PFSK-1 (cell line): ENCODE measurements around the gene PALMD.

ENCODE experiments used
- FOXP2 ChIP-seq: optimal IDR thresholded peaks from 2 replicates; pipeline ENCODE3; 2011; ENCODE audit warnings: borderline replicate concordance, control low read depth, inconsistent platforms; ENCODE audit not compliant: insufficient read depth; ENCODE audit errors: extremely low read length, extremely low read depth
- POLR2AphosphoS5 ChIP-seq: IDR thresholded peaks from 2 replicates; pipeline ENCODE4 v1.6.1; 2012; ENCODE audit warnings: low read depth, mild to moderate bottlenecking, control low read depth, low read length, moderate library complexity
- SIN3A ChIP-seq: IDR thresholded peaks from 2 replicates; pipeline ENCODE4 v1.6.1; 2012; ENCODE audit warnings: mild to moderate bottlenecking, low read length, moderate library complexity, borderline replicate concordance; ENCODE audit not compliant: insufficient read depth
- TAF1 ChIP-seq: IDR thresholded peaks from 2 replicates; pipeline ENCODE4 v1.6.1; 2012; ENCODE audit warnings: low read length, control low read depth, borderline replicate concordance; ENCODE audit not compliant: insufficient read depth
- TF ChIP-seq, protein P1 (sequence below), 2 experiments: IDR thresholded peaks; 2 replicates each; pipeline versions ENCODE4 v1.6.1 to v1.8.0; 2011 to 2012; ENCODE audit warnings: low read depth in 2 of 2, low read length in 2 of 2, control low read depth in 1 of 2, inconsistent platforms in 1 of 2, mild to moderate bottlenecking in 1 of 2, moderate library complexity in 1 of 2; ENCODE audit not compliant: insufficient read depth in 1 of 2

DNA sequence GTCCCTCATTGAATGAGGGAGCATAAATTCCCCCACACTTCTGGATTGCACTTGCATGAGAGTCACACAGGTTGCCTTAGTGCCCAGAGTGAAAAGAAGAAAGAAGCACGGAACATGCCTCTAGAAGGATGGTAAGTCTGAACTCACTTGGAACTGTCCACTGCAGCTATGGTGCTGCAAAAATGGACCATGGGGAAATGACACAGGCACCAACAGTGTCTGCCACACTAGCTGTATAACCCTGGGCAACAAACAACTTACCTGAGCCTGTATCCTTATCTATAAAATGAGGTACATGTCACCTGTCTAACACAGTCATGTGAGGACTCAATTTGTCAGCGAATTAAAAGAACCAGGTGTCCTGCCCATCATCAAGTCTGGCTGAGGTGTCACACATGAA is 50.7 kb downstream of the PALMD start:
- TF ChIP-seq TAF1 (no peak), FOXP2 (no peak), POLR2AphosphoS5 (no peak), SIN3A (no peak)
- TF ChIP-seq, protein P1, sequence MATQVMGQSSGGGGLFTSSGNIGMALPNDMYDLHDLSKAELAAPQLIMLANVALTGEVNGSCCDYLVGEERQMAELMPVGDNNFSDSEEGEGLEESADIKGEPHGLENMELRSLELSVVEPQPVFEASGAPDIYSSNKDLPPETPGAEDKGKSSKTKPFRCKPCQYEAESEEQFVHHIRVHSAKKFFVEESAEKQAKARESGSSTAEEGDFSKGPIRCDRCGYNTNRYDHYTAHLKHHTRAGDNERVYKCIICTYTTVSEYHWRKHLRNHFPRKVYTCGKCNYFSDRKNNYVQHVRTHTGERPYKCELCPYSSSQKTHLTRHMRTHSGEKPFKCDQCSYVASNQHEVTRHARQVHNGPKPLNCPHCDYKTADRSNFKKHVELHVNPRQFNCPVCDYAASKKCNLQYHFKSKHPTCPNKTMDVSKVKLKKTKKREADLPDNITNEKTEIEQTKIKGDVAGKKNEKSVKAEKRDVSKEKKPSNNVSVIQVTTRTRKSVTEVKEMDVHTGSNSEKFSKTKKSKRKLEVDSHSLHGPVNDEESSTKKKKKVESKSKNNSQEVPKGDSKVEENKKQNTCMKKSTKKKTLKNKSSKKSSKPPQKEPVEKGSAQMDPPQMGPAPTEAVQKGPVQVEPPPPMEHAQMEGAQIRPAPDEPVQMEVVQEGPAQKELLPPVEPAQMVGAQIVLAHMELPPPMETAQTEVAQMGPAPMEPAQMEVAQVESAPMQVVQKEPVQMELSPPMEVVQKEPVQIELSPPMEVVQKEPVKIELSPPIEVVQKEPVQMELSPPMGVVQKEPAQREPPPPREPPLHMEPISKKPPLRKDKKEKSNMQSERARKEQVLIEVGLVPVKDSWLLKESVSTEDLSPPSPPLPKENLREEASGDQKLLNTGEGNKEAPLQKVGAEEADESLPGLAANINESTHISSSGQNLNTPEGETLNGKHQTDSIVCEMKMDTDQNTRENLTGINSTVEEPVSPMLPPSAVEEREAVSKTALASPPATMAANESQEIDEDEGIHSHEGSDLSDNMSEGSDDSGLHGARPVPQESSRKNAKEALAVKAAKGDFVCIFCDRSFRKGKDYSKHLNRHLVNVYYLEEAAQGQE (IDR thresholded peaks at IDR 0.05; ENCODE audit: insufficient read depth in 1 of 2, low read depth in 2 of 2, low read length in 2 of 2), result peak; percentile 57 to 84; a peak in 3 of 4 replicates
